ENCODE measurements around the gene THADA.
A peak's percentile ranks its signal among the peaks of the same experiment; 100 is the strongest.

Gene THADA

GRCh38 chr2:43478412-43479086 lies 117.3 kb downstream of the THADA start:
- H3K4me3 ChIP-seq (ENCODE audit: low read length in 2 of 2), result no peak overlapping the region
- peaks cover 11% of the 10 kb centered on the region for H3K4me1 ChIP-seq (ENCODE audit: control insufficient read depth, insufficient read depth, low read length)
- no peak overlapping the region for H3K27ac ChIP-seq (ENCODE audit: low read length)
- no peaks in the 10 kb centered on the region for H3K36me3 ChIP-seq (ENCODE audit: control insufficient read depth in 2 of 2, insufficient read depth in 2 of 2, low read length in 2 of 2)
- H3K27me3 ChIP-seq (ENCODE audit: control insufficient read depth in 1 of 2, insufficient read depth in 2 of 2, low read length in 2 of 2), result no peaks in the 10 kb centered on the region
- H3K9me3 ChIP-seq (ENCODE audit: control insufficient read depth in 2 of 2, low read length in 2 of 2), result no peaks in the 10 kb centered on the region
- H3K9ac ChIP-seq (ENCODE audit: low read length in 2 of 2), result no peak overlapping the region

GRCh38 chr2:43475922-43476321 lies 119.9 kb downstream of the THADA start:
- peaks cover 3% of the 10 kb centered on the region for H3K4me1 ChIP-seq (ENCODE audit: control insufficient read depth, insufficient read depth, low read length)
- H3K27me3 ChIP-seq (ENCODE audit: control insufficient read depth in 1 of 2, insufficient read depth in 2 of 2, low read length in 2 of 2), result no peaks in the 10 kb centered on the region
- no peak overlapping the region for H3K27ac ChIP-seq (ENCODE audit: low read length)
- no peak overlapping the region for H3K9ac ChIP-seq (ENCODE audit: low read length in 2 of 2)
- no peaks in the 10 kb centered on the region for H3K36me3 ChIP-seq (ENCODE audit: control insufficient read depth in 2 of 2, insufficient read depth in 2 of 2, low read length in 2 of 2)
- no peak overlapping the region for H3K4me3 ChIP-seq (ENCODE audit: low read length in 2 of 2)
- no peaks in the 10 kb centered on the region for H3K9me3 ChIP-seq (ENCODE audit: control insufficient read depth in 2 of 2, low read length in 2 of 2)

GRCh38 chr2:43475137-43475846 lies 120.5 kb downstream of the THADA start:
- no peak overlapping the region for H3K4me3 ChIP-seq (ENCODE audit: low read length in 2 of 2)
- H3K9ac ChIP-seq (ENCODE audit: low read length in 2 of 2), result no peak overlapping the region
- H3K9me3 ChIP-seq (ENCODE audit: control insufficient read depth in 2 of 2, low read length in 2 of 2), result no peaks in the 10 kb centered on the region
- H3K36me3 ChIP-seq (ENCODE audit: control insufficient read depth in 2 of 2, insufficient read depth in 2 of 2, low read length in 2 of 2), result no peaks in the 10 kb centered on the region
- H3K27ac ChIP-seq (ENCODE audit: low read length), result no peak overlapping the region
- H3K4me1 ChIP-seq (ENCODE audit: control insufficient read depth, insufficient read depth, low read length), result peaks cover 3% of the 10 kb centered on the region
- H3K27me3 ChIP-seq (ENCODE audit: control insufficient read depth in 1 of 2, insufficient read depth in 2 of 2, low read length in 2 of 2), result no peaks in the 10 kb centered on the region

- no peak overlapping the region for H3K27ac ChIP-seq (ENCODE audit: low read length)
- H3K27me3 ChIP-seq (ENCODE audit: control insufficient read depth in 1 of 2, insufficient read depth in 2 of 2, low read length in 2 of 2), result no peaks in the 10 kb centered on the region
- H3K9ac ChIP-seq (ENCODE audit: low read length in 2 of 2), result no peak overlapping the region
- H3K4me3 ChIP-seq (ENCODE audit: low read length in 2 of 2), result no peak overlapping the region
- H3K4me1 ChIP-seq (ENCODE audit: control insufficient read depth, insufficient read depth, low read length), result peaks cover 3% of the 10 kb centered on the region
- no peaks in the 10 kb centered on the region for H3K36me3 ChIP-seq (ENCODE audit: control insufficient read depth in 2 of 2, insufficient read depth in 2 of 2, low read length in 2 of 2)
- no peaks in the 10 kb centered on the region for H3K9me3 ChIP-seq (ENCODE audit: control insufficient read depth in 2 of 2, low read length in 2 of 2)
Observed at GRCh38 chr2:43474273-43474672, 121.6 kb downstream of the THADA start.

- no peak overlapping the region for H3K9ac ChIP-seq (ENCODE audit: low read length in 2 of 2)
- H3K27me3 ChIP-seq (ENCODE audit: control insufficient read depth in 1 of 2, insufficient read depth in 2 of 2, low read length in 2 of 2), result no peaks in the 10 kb centered on the region
- peaks cover 3% of the 10 kb centered on the region for H3K4me1 ChIP-seq (ENCODE audit: control insufficient read depth, insufficient read depth, low read length)
- H3K4me3 ChIP-seq (ENCODE audit: low read length in 2 of 2), result no peak overlapping the region
- H3K27ac ChIP-seq (ENCODE audit: low read length), result no peak overlapping the region
- H3K9me3 ChIP-seq (ENCODE audit: control insufficient read depth in 2 of 2, low read length in 2 of 2), result no peaks in the 10 kb centered on the region
- H3K36me3 ChIP-seq (ENCODE audit: control insufficient read depth in 2 of 2, insufficient read depth in 2 of 2, low read length in 2 of 2), result no peaks in the 10 kb centered on the region
Observed at GRCh38 chr2:43473767-43474166, 122.1 kb downstream of the THADA start.

- no peaks in the 10 kb centered on the region for H3K27me3 ChIP-seq (ENCODE audit: control insufficient read depth in 1 of 2, insufficient read depth in 2 of 2, low read length in 2 of 2)
- no peak overlapping the region for H3K9ac ChIP-seq (ENCODE audit: low read length in 2 of 2)
- H3K9me3 ChIP-seq (ENCODE audit: control insufficient read depth in 2 of 2, low read length in 2 of 2), result no peaks in the 10 kb centered on the region
- H3K4me1 ChIP-seq (ENCODE audit: control insufficient read depth, insufficient read depth, low read length), result no peaks in the 10 kb centered on the region
- no peaks in the 10 kb centered on the region for H3K36me3 ChIP-seq (ENCODE audit: control insufficient read depth in 2 of 2, insufficient read depth in 2 of 2, low read length in 2 of 2)
- no peak overlapping the region for H3K27ac ChIP-seq (ENCODE audit: low read length)
- no peak overlapping the region for H3K4me3 ChIP-seq (ENCODE audit: low read length in 2 of 2)
Observed at GRCh38 chr2:43472527-43473194, 123.2 kb downstream of the THADA start.

GRCh38 chr2:43469713-43470112 lies 126.1 kb downstream of the THADA start:
- Histone ChIP-seq H3K9ac (ENCODE audit: low read length in 2 of 2) (no peak overlapping the region), H3K36me3 (ENCODE audit: control insufficient read depth in 2 of 2, insufficient read depth in 2 of 2, low read length in 2 of 2) (no peaks in the 10 kb centered on the region), H3K4me1 (ENCODE audit: control insufficient read depth, insufficient read depth, low read length) (no peaks in the 10 kb centered on the region), H3K9me3 (ENCODE audit: control insufficient read depth in 2 of 2, low read length in 2 of 2) (no peaks in the 10 kb centered on the region), H3K27me3 (ENCODE audit: control insufficient read depth in 1 of 2, insufficient read depth in 2 of 2, low read length in 2 of 2) (no peaks in the 10 kb centered on the region), H3K27ac (ENCODE audit: low read length) (no peak overlapping the region), H3K4me3 (ENCODE audit: low read length in 2 of 2) (no peak overlapping the region)

GRCh38 chr2:43469094-43469493 lies 126.7 kb downstream of the THADA start:
- Histone ChIP-seq H3K4me1 (ENCODE audit: control insufficient read depth, insufficient read depth, low read length) (no peaks in the 10 kb centered on the region), H3K36me3 (ENCODE audit: control insufficient read depth in 2 of 2, insufficient read depth in 2 of 2, low read length in 2 of 2) (no peaks in the 10 kb centered on the region), H3K9me3 (ENCODE audit: control insufficient read depth in 2 of 2, low read length in 2 of 2) (no peaks in the 10 kb centered on the region), H3K27me3 (ENCODE audit: control insufficient read depth in 1 of 2, insufficient read depth in 2 of 2, low read length in 2 of 2) (no peaks in the 10 kb centered on the region), H3K9ac (ENCODE audit: low read length in 2 of 2) (no peak overlapping the region), H3K4me3 (ENCODE audit: low read length in 2 of 2) (no peak overlapping the region), H3K27ac (ENCODE audit: low read length) (no peak overlapping the region)

- Histone ChIP-seq H3K4me1 (ENCODE audit: control insufficient read depth, insufficient read depth, low read length) (peaks cover 9% of the 10 kb centered on the region), H3K36me3 (ENCODE audit: control insufficient read depth in 2 of 2, insufficient read depth in 2 of 2, low read length in 2 of 2) (no peaks in the 10 kb centered on the region), H3K27ac (ENCODE audit: low read length) (no peak overlapping the region), H3K9ac (ENCODE audit: low read length in 2 of 2) (no peak overlapping the region), H3K4me3 (ENCODE audit: low read length in 2 of 2) (no peak overlapping the region), H3K9me3 (ENCODE audit: control insufficient read depth in 2 of 2, low read length in 2 of 2) (no peaks in the 10 kb centered on the region), H3K27me3 (ENCODE audit: control insufficient read depth in 1 of 2, insufficient read depth in 2 of 2, low read length in 2 of 2) (no peaks in the 10 kb centered on the region)
Observed at GRCh38 chr2:43467891-43468290, 127.9 kb downstream of the THADA start.

GRCh38 chr2:43465234-43465633 lies 130.6 kb downstream of the THADA start:
- H3K9me3 ChIP-seq (ENCODE audit: control insufficient read depth in 2 of 2, low read length in 2 of 2), result no peaks in the 10 kb centered on the region
- H3K4me3 ChIP-seq (ENCODE audit: low read length in 2 of 2), result no peak overlapping the region
- no peaks in the 10 kb centered on the region for H3K27me3 ChIP-seq (ENCODE audit: control insufficient read depth in 1 of 2, insufficient read depth in 2 of 2, low read length in 2 of 2)
- peak overlapping the region; percentile 18 for H3K27ac ChIP-seq (ENCODE audit: low read length)
- H3K9ac ChIP-seq (ENCODE audit: low read length in 2 of 2), result no peak overlapping the region
- H3K4me1 ChIP-seq (ENCODE audit: control insufficient read depth, insufficient read depth, low read length), result peaks cover 23% of the 10 kb centered on the region
- no peaks in the 10 kb centered on the region for H3K36me3 ChIP-seq (ENCODE audit: control insufficient read depth in 2 of 2, insufficient read depth in 2 of 2, low read length in 2 of 2)

GRCh38 chr2:43464590-43464989 lies 131.2 kb downstream of the THADA start:
- Histone ChIP-seq H3K4me1 (ENCODE audit: control insufficient read depth, insufficient read depth, low read length) (peaks cover 25% of the 10 kb centered on the region), H3K4me3 (ENCODE audit: low read length in 2 of 2) (no peak overlapping the region), H3K36me3 (ENCODE audit: control insufficient read depth in 2 of 2, insufficient read depth in 2 of 2, low read length in 2 of 2) (no peaks in the 10 kb centered on the region), H3K27me3 (ENCODE audit: control insufficient read depth in 1 of 2, insufficient read depth in 2 of 2, low read length in 2 of 2) (no peaks in the 10 kb centered on the region), H3K27ac (ENCODE audit: low read length) (peak overlapping the region; percentile 37), H3K9me3 (ENCODE audit: control insufficient read depth in 2 of 2, low read length in 2 of 2) (no peaks in the 10 kb centered on the region), H3K9ac (ENCODE audit: low read length in 2 of 2) (no peak overlapping the region)

All from stomach smooth muscle (tissue), 2 donors.